ENCODE results near the gene SEMA4D. TPM values are rescaled to one million over a fixed set of nuclear protein-coding genes. Genes with fewer than 3 reads are reported as not detected.

Gene SEMA4D
- total RNA-seq, 1 experiment from 2014 or later: 8.0 TPM

GRCh38 chr9:89352451-89352850 is 145.5 kb downstream of the SEMA4D start:
- H3K9ac ChIP-seq (ENCODE audit: low read length): no peak overlapping the region
- no peaks in the 10 kb centered on the region for H3K4me1 ChIP-seq (ENCODE audit: insufficient read depth, low read length)
- no peaks in the 10 kb centered on the region for H3K79me2 ChIP-seq (ENCODE audit: low read length)
- ChIA-PET CTCF (no interaction called here), POLR2A (ENCODE audit: unreplicated experiment) (no interaction called here)
- H3K4me2 ChIP-seq (ENCODE audit: low read length): no peak overlapping the region
- no peaks in the 10 kb centered on the region for H3K36me3 ChIP-seq (ENCODE audit: low read depth, low read length)
- ATAC-seq: no peak
- H3K27ac ChIP-seq (ENCODE audit: low read length): no peak overlapping the region
- no peak overlapping the region for H3K4me3 ChIP-seq (ENCODE audit: low read length)
- no peak overlapping the region for H2AFZ ChIP-seq (ENCODE audit: low read length)
- no TSS peak for BruUV-seq (replicated peaks)
- DNase-seq: no peak
- H3K9me2 ChIP-seq (replicated peaks; ENCODE audit: low read length): no peaks in the 10 kb centered on the region
- H4K20me1 ChIP-seq (ENCODE audit: low read length): no peaks in the 10 kb centered on the region
- intact Hi-C loops (cut with micrococcal nuclease): no loop called here
- no peaks in the 10 kb centered on the region for H3K27me3 ChIP-seq (ENCODE audit: low read length)
- H3K9me3 ChIP-seq (ENCODE audit: low read length): no peaks in the 10 kb centered on the region
- TF ChIP-seq CTCF (conservative IDR thresholded peaks at IDR 0.05; ENCODE audit: low read depth, low read length) (no peak), EZH2phosphoT487 (IDR thresholded peaks at IDR 0.05; ENCODE audit: borderline replicate concordance, low read length) (no peak), EZH2 (IDR thresholded peaks at IDR 0.05; ENCODE audit: low read length, unreplicated experiment) (no peak)
- no peaks in the 10 kb centered on the region for H3F3A ChIP-seq (ENCODE audit: low read length, unreplicated experiment)

GRCh38 chr9:89351584-89352300 is 146.2 kb downstream of the SEMA4D start:
- BruUV-seq (replicated peaks): no TSS peak
- CTCF ChIA-PET: no interaction called here
- intact Hi-C loops (cut with micrococcal nuclease): no loop called here

More at GRCh38 chr9:89351584-89352300, 146.2 kb downstream of the SEMA4D start:
- Histone ChIP-seq H3K27ac (ENCODE audit: low read length) (no peak overlapping the region), H3K9me3 (ENCODE audit: low read length) (no peaks in the 10 kb centered on the region), H3K27me3 (ENCODE audit: low read length) (no peaks in the 10 kb centered on the region), H4K20me1 (ENCODE audit: low read length) (no peaks in the 10 kb centered on the region), H3F3A (ENCODE audit: low read length, unreplicated experiment) (no peaks in the 10 kb centered on the region), H3K36me3 (ENCODE audit: low read depth, low read length) (no peaks in the 10 kb centered on the region), H2AFZ (ENCODE audit: low read length) (no peak overlapping the region), H3K4me2 (ENCODE audit: low read length) (no peak overlapping the region), H3K9ac (ENCODE audit: low read length) (no peak overlapping the region), H3K4me1 (ENCODE audit: insufficient read depth, low read length) (no peaks in the 10 kb centered on the region), H3K79me2 (ENCODE audit: low read length) (no peaks in the 10 kb centered on the region), H3K9me2 (replicated peaks; ENCODE audit: low read length) (no peaks in the 10 kb centered on the region), H3K4me3 (ENCODE audit: low read length) (no peak overlapping the region)
- ATAC-seq (no peak), DNase-seq (no peak)
- POLR2A ChIA-PET (ENCODE audit: unreplicated experiment): no interaction called here
- TF ChIP-seq EZH2 (IDR thresholded peaks at IDR 0.05; ENCODE audit: low read length, unreplicated experiment) (no peak), CTCF (conservative IDR thresholded peaks at IDR 0.05; ENCODE audit: low read depth, low read length) (no peak), EZH2phosphoT487 (IDR thresholded peaks at IDR 0.05; ENCODE audit: borderline replicate concordance, low read length) (no peak)
